MCF 10A (cell line): ENCODE results near the gene FIBCD1. TPM values are rescaled to one million over a fixed set of nuclear protein-coding genes. Genes with fewer than 3 reads are reported as not detected.

Experiments
- BruUV-seq: library from RNA; stranded (reverse); fragments of 400-500 nt; replicated peaks from 2 replicates; lab custom pipeline; 2021; lab: Mats Ljungman, UMichigan
- CTCF ChIA-PET: fragments of 300-600 bp; sonication (Branson Sonifier 250); formaldehyde crosslinking; extraction: SDS; loops from one replicate; lab custom pipeline; 2021; ENCODE audit warnings: antibody characterized with exemption, inconsistent platforms; lab: Yijun Ruan, JAX
- POLR2A ChIA-PET: fragments of 300-600, 350-650 bp; sonication (Branson Sonifier 250); formaldehyde crosslinking; extraction: SDS; loops from one replicate; lab custom pipeline; 2020; ENCODE audit warnings: antibody characterized with exemption, inconsistent platforms; lab: Yijun Ruan, JAX
- DNase-seq: peaks from one replicate; pipeline ENCODE4 v3.0.0-alpha.2; 2018; ENCODE audit not compliant: unreplicated experiment
- H3K27ac Mint-ChIP-seq: one replicate; pipeline ENCODE4 v1.8.0; 2022; ENCODE audit warnings: mild to moderate bottlenecking, low read depth, mixed read lengths; ENCODE audit not compliant: unreplicated experiment
- H3K27me3 Mint-ChIP-seq: one replicate; pipeline ENCODE4 v1.8.0; 2022; ENCODE audit warnings: mixed read lengths; ENCODE audit not compliant: insufficient read depth, unreplicated experiment
- H3K36me3 Mint-ChIP-seq: one replicate; pipeline ENCODE4 v1.8.0; 2022; ENCODE audit warnings: mild to moderate bottlenecking, moderate library complexity, mixed read lengths; ENCODE audit not compliant: insufficient read depth, unreplicated experiment
- H3K4me1 Mint-ChIP-seq: one replicate; pipeline ENCODE4 v1.8.0; 2022; ENCODE audit warnings: mixed read lengths; ENCODE audit not compliant: insufficient read depth, unreplicated experiment
- H3K4me3 Mint-ChIP-seq: one replicate; pipeline ENCODE4 v1.8.0; 2022; ENCODE audit warnings: mild to moderate bottlenecking, moderate library complexity, mixed read lengths; ENCODE audit not compliant: unreplicated experiment
- H3K9me3 Mint-ChIP-seq: one replicate; pipeline ENCODE4 v1.8.0; 2022; ENCODE audit warnings: mixed read lengths; ENCODE audit not compliant: unreplicated experiment
- intact Hi-C: fragments of 100-400 bp; cut with micrococcal nuclease; formaldehyde crosslinking; loops from 2 replicates; pipeline ENCODE4 v1.14.1; 2022
- total RNA-seq: library from RNA; stranded (reverse); gene quantifications from 2 replicates; pipeline ENCODE4 v1.2.3, GENCODE V29; 2022
- TF ChIP-seq, protein P1 (sequence below): fragments of 200-600 bp; IDR thresholded peaks from one replicate; pipeline ENCODE4 v1.8.0; 2022; ENCODE audit warnings: antibody characterized with exemption, mild to moderate bottlenecking; ENCODE audit not compliant: unreplicated experiment

The FIBCD1 gene
- total RNA-seq, 1 experiment from 2014 or later = 1.6 TPM

DNA sequence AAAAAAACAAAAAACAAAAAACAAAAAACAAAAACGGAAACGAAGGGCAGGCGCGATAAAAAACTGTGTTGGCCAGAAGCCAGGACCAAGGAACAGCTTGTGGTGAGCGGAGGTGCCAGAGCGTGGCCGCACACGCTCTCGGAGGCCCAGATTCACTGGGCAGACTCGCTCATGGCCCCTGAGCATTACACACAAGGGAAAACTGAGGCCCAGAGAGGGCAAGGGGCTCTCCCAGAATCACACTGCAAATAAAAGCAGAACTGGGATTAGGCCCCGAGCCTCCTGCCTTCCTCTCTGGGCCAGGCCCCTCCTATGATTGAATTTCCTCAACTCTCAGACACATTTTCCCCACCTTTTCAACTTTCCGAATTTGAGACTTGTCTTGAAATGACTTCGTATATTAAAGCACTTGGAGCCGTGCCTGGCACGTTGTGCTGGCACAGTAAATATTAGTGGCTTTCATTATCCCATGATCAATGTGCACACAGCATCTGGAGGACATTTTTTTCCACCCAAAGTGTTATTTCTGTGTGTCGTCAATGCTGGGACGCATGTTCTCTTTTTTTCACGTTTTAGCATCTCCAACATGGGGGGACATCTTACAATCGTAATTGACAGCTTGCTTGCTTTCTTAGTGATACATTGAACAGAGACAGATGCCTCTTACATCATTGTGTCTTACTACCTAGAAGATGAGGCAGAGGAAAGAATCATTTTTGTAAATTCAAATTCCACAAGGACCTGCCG is 7.4 kb downstream of the FIBCD1 start:
- no peak overlapping the region for H3K4me3 Mint-ChIP-seq
- TF ChIP-seq, protein P1, sequence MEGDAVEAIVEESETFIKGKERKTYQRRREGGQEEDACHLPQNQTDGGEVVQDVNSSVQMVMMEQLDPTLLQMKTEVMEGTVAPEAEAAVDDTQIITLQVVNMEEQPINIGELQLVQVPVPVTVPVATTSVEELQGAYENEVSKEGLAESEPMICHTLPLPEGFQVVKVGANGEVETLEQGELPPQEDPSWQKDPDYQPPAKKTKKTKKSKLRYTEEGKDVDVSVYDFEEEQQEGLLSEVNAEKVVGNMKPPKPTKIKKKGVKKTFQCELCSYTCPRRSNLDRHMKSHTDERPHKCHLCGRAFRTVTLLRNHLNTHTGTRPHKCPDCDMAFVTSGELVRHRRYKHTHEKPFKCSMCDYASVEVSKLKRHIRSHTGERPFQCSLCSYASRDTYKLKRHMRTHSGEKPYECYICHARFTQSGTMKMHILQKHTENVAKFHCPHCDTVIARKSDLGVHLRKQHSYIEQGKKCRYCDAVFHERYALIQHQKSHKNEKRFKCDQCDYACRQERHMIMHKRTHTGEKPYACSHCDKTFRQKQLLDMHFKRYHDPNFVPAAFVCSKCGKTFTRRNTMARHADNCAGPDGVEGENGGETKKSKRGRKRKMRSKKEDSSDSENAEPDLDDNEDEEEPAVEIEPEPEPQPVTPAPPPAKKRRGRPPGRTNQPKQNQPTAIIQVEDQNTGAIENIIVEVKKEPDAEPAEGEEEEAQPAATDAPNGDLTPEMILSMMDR = no peak
- no peak overlapping the region for H3K27ac Mint-ChIP-seq
- no peaks in the 10 kb centered on the region for H3K27me3 Mint-ChIP-seq
- no peaks in the 10 kb centered on the region for H3K9me3 Mint-ChIP-seq
- ChIA-PET POLR2A (no interaction called here), CTCF (interaction anchor here (1.7 kb wide), 1 partner anchor 65 kb away, joined by 3 read pairs; no protein-coding TSS in a partner anchor)
- peaks cover 14% of the 10 kb centered on the region for H3K4me1 Mint-ChIP-seq
- no peak for DNase-seq
- no peaks in the 10 kb centered on the region for H3K36me3 Mint-ChIP-seq
- intact Hi-C loops = no loop called here
- BruUV-seq = no TSS peak

DNA sequence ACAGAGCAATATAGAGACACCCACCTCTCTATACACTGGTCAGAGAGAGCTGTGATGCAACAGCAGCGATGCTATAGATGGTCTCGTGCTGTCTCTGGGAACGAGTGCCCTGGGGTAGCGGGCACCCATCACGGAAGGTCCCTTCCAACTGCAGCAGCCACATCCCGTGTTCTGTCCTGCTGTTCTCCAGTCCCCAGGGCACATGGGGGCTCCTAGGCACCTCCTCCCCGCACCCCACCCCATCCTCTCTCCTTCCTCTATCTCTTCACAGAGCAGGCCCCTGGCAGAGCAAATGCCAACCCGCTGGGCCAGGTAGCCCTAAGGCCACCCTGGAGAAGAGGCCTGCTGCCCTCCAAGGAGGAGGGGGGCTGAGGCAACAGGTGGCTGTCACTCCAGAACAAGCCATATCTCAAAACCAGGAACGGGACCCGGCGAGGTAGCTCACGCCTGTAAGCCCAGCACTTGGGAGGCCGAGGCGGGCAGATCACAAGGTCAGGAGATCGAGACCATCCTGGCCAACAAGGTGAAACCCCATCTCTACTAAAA is 8.2 kb downstream of the FIBCD1 start:
- H3K36me3 Mint-ChIP-seq = no peaks in the 10 kb centered on the region
- intact Hi-C loops = no loop called here
- no peaks in the 10 kb centered on the region for H3K9me3 Mint-ChIP-seq
- no peak overlapping the region for H3K4me3 Mint-ChIP-seq
- peaks cover 6% of the 10 kb centered on the region for H3K4me1 Mint-ChIP-seq
- H3K27ac Mint-ChIP-seq = no peak overlapping the region
- no peaks in the 10 kb centered on the region for H3K27me3 Mint-ChIP-seq
- no peak for DNase-seq
- TF ChIP-seq, protein P1 = no peak
- POLR2A ChIA-PET = no interaction called here
- no TSS peak for BruUV-seq
- CTCF ChIA-PET = interaction anchor here (0.6 to 1.7 kb wide), 2 partner anchors 64 to 66 kb away, joined by 3 read pairs; no protein-coding TSS in a partner anchor

DNA sequence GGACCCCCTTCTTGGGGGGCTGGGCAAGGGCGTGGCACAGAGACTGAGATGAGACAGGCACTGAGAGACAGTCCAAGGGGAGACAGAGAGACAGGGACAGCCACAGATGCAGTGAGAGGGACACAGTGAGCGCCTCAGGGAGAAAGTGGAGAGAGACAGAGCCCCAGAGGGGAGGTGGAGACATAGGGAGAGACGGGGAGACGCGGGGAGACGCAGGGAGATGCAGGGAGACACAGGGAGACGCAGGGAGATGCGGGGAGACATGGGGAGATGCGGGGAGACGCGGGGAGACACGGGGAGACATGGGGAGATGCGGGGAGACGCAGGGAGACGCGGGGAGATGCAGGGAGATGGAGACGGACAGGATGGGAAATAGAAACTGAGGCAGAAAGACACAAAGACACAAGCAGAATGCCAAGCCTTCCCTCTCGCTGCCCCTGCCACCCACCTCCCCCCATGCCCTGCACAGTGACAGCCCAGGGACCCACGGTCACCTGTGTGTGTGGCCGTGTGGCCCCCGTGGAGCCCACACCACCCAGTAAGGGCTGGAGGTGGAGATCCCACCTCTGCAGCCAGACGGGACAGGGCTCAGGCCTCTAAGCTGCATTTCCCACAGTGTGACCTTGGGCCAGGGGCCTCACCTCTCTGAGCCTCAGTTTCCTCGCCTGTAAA is 8.8 kb downstream of the FIBCD1 start:
- Mint-ChIP-seq H3K27me3 (no peaks in the 10 kb centered on the region), H3K9me3 (no peaks in the 10 kb centered on the region), H3K27ac (no peak overlapping the region), H3K4me1 (peaks cover 6% of the 10 kb centered on the region), H3K36me3 (no peaks in the 10 kb centered on the region), H3K4me3 (no peak overlapping the region)
- no TSS peak for BruUV-seq
- CTCF ChIA-PET = interaction anchor here (0.5 to 0.6 kb wide), 2 partner anchors 66 to 274 kb away, joined by 3 read pairs; no protein-coding TSS in a partner anchor
- no peak for DNase-seq
- TF ChIP-seq, protein P1 = no peak
- POLR2A ChIA-PET = no interaction called here
- intact Hi-C loops = no loop called here

DNA sequence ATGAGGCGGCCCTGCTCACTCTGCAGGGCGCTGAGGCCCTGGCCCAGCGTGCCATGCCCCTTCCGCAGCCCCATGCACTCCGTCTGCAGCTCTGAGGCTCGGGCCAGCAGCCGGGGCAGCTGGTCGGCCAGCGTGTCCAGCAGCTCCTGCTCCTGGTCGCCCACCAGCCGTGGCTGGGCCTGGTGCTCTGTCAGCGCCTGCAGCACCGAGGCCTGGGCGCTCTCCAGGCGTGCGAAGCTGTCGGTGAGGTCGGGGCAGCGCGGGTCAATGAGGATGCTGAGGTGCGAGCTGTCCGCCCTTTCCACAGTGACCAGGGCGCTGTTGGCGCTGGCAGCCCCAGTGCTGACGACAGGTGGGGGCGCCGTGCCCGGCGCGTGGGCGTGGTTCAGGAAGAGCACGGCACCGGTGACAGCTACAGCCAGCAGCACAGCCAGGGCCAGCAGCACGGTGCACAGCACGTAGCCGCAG is 9.4 kb downstream of the FIBCD1 start:
- Mint-ChIP-seq H3K36me3 (no peaks in the 10 kb centered on the region), H3K27ac (no peak overlapping the region), H3K27me3 (no peaks in the 10 kb centered on the region), H3K9me3 (no peaks in the 10 kb centered on the region), H3K4me1 (peaks cover 6% of the 10 kb centered on the region), H3K4me3 (no peak overlapping the region)
- TF ChIP-seq, protein P1 = no peak
- ChIA-PET POLR2A (no interaction called here), CTCF (interaction anchor here (0.6 to 1.0 kb wide), 4 partner anchors 11 to 117 kb away, joined by 3 read pairs; no protein-coding TSS in a partner anchor)
- DNase-seq = no peak
- intact Hi-C loops = no loop called here
- no TSS peak for BruUV-seq
